ENCODE data around the gene ZNF536. TPM values are rescaled to one million over a fixed set of nuclear protein-coding genes. Genes with fewer than 3 reads are reported as not detected.

The ZNF536 gene
- polyA plus RNA-seq, 1 donor (not counting 4 experiments of a cell fraction or from before 2014, with no cell fraction given), result not detected

DNA sequence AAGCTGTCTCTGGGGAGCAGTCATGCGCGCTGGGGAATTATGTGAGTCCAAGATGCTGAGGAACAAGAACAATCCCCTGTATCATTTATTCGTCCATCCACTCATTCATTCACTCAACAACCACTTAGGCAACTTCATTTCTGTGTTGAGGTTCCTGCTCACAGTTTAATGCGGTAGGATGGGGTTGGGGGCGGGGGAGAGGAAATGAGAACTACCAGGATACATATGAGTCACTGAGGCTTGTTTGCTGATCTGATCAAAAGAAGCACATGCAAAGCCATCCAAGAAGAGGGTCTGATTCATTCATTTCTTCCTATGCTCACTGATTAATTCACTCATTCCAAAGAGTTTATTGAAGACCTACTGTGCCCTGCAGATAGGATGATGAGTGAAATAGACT lies 20.9 kb downstream of the ZNF536 start:
- H3K36me3 ChIP-seq (ENCODE audit: control insufficient read depth in 2 of 2, extremely low read depth in 1 of 2, insufficient read depth in 2 of 2, low read length in 2 of 2), result no peaks in the 10 kb centered on the region
- TF ChIP-seq EZH2 (IDR thresholded peaks at IDR 0.05; ENCODE audit: low read length) (no peak), CTCF (optimal IDR thresholded peaks at IDR 0.05 in 1 of 3, IDR thresholded peaks at IDR 0.05 in 1 of 3, conservative IDR thresholded peaks at IDR 0.05 in 1 of 3; ENCODE audit: extremely low read depth in 1 of 3, insufficient read depth in 2 of 3, low read length in 3 of 3) (no peak)
- H3K27ac ChIP-seq (ENCODE audit: control insufficient read depth, insufficient read depth, low read length), result no peak overlapping the region
- FAIRE-seq, result no peak
- no peaks in the 10 kb centered on the region for H3K79me2 ChIP-seq (ENCODE audit: control insufficient read depth, insufficient read depth, low read length)
- no peaks in the 10 kb centered on the region for H4K20me1 ChIP-seq (ENCODE audit: control insufficient read depth, extremely low read depth, insufficient read depth, low read length)
- no peak for DNase-seq (ENCODE audit: low read depth, low spot score)
- dilution Hi-C loops (cut with MboI; ENCODE audit: extremely low pct_ligation_motif_present, low sequenced_read_pairs), result no loop called here
- no peaks in the 10 kb centered on the region for H3K27me3 ChIP-seq (ENCODE audit: control insufficient read depth, extremely low read depth, insufficient read depth, low read length)
- H3K9me3 ChIP-seq (ENCODE audit: control insufficient read depth, low read depth, low read length), result no peaks in the 10 kb centered on the region
- H3K9me1 ChIP-seq (ENCODE audit: control insufficient read depth, extremely low read depth, insufficient read depth, low read length), result no peaks in the 10 kb centered on the region
- no peak overlapping the region for H3K4me3 ChIP-seq (ENCODE audit: control insufficient read depth in 2 of 3, extremely low read depth in 1 of 3, insufficient read depth in 2 of 3, low read depth in 1 of 3, low read length in 3 of 3)
- H3K9ac ChIP-seq (ENCODE audit: control insufficient read depth, extremely low read depth, insufficient read depth, low read length), result no peak overlapping the region
- no peaks in the 10 kb centered on the region for H3K4me1 ChIP-seq (ENCODE audit: control insufficient read depth, extremely low read depth, insufficient read depth, low read length)
- H2AFZ ChIP-seq (ENCODE audit: control insufficient read depth, low read length), result no peak overlapping the region
- no peak overlapping the region for H3K4me2 ChIP-seq (ENCODE audit: control insufficient read depth, extremely low read depth, insufficient read depth, low read depth, low read length)

- Histone ChIP-seq H3K4me1 (ENCODE audit: control insufficient read depth, extremely low read depth, insufficient read depth, low read length) (no peaks in the 10 kb centered on the region), H3K27ac (ENCODE audit: control insufficient read depth, insufficient read depth, low read length) (no peak overlapping the region), H4K20me1 (ENCODE audit: control insufficient read depth, extremely low read depth, insufficient read depth, low read length) (no peaks in the 10 kb centered on the region), H3K4me2 (ENCODE audit: control insufficient read depth, extremely low read depth, insufficient read depth, low read depth, low read length) (no peak overlapping the region), H3K9me1 (ENCODE audit: control insufficient read depth, extremely low read depth, insufficient read depth, low read length) (no peaks in the 10 kb centered on the region), H3K9ac (ENCODE audit: control insufficient read depth, extremely low read depth, insufficient read depth, low read length) (no peak overlapping the region), H3K4me3 (ENCODE audit: control insufficient read depth in 2 of 3, extremely low read depth in 1 of 3, insufficient read depth in 2 of 3, low read depth in 1 of 3, low read length in 3 of 3) (no peak overlapping the region), H3K27me3 (ENCODE audit: control insufficient read depth, extremely low read depth, insufficient read depth, low read length) (no peaks in the 10 kb centered on the region), H3K9me3 (ENCODE audit: control insufficient read depth, low read depth, low read length) (no peaks in the 10 kb centered on the region), H3K36me3 (ENCODE audit: control insufficient read depth in 2 of 2, extremely low read depth in 1 of 2, insufficient read depth in 2 of 2, low read length in 2 of 2) (no peaks in the 10 kb centered on the region), H2AFZ (ENCODE audit: control insufficient read depth, low read length) (no peak overlapping the region), H3K79me2 (ENCODE audit: control insufficient read depth, insufficient read depth, low read length) (no peaks in the 10 kb centered on the region)
- no peak for DNase-seq (ENCODE audit: low read depth, low spot score)
- no peak for TF ChIP-seq EZH2 (IDR thresholded peaks at IDR 0.05; ENCODE audit: low read length)
- no peak for TF ChIP-seq CTCF (optimal IDR thresholded peaks at IDR 0.05 in 1 of 3, IDR thresholded peaks at IDR 0.05 in 1 of 3, conservative IDR thresholded peaks at IDR 0.05 in 1 of 3; ENCODE audit: extremely low read depth in 1 of 3, insufficient read depth in 2 of 3, low read length in 3 of 3)
- dilution Hi-C loops (cut with MboI; ENCODE audit: extremely low pct_ligation_motif_present, low sequenced_read_pairs), result no loop called here
- FAIRE-seq, result no peak
Observed at GRCh38 chr19:30393729-30394480, 21.7 kb downstream of the ZNF536 start.

Measured in keratinocyte (primary cell).